OCI-LY1 (cell line): ENCODE results near the gene RAI1.
"Not testable (repeated sequence)": the region's sequence is repeated elsewhere in the genome, so short reads cannot be mapped to it uniquely, and the experiment has no call there.

ENCODE experiments used
- H2AFZ ChIP-seq: fragments of 200-600 bp; sonication (generic), shearing (Covaris generic); 2 replicates; pipeline ENCODE4 v1.6.0; 2014; ENCODE audit warnings: antibody characterized with exemption, mild to moderate bottlenecking, low read length
- H3F3A ChIP-seq: fragments of 200-600 bp; sonication (generic), shearing (Covaris generic); 2 replicates; pipeline ENCODE4 v1.6.0; 2014; ENCODE audit warnings: mild to moderate bottlenecking, antibody characterized with exemption, low read length, moderate library complexity; ENCODE audit not compliant: insufficient read depth
- H3K27ac ChIP-seq: fragments of 200-600 bp; sonication (generic); 2 replicates; pipeline ENCODE4 v1.5.1; 2014; ENCODE audit warnings: low read length, mixed run types, mild to moderate bottlenecking, low read depth; ENCODE audit not compliant: poor library complexity, severe bottlenecking
- H3K27me3 ChIP-seq: fragments of 200-600 bp; sonication (generic); 2 replicates; pipeline ENCODE4 v1.6.0; 2014; ENCODE audit warnings: antibody characterized with exemption, mild to moderate bottlenecking, low read length, moderate library complexity; ENCODE audit not compliant: insufficient read depth
- H3K36me3 ChIP-seq: fragments of 200-600 bp; sonication (generic); 2 replicates; pipeline ENCODE4 v1.6.1; 2014; ENCODE audit warnings: mild to moderate bottlenecking, antibody characterized with exemption, low read length, moderate library complexity, mixed read lengths; ENCODE audit not compliant: insufficient read depth
- H3K4me1 ChIP-seq: fragments of 200-600 bp; sonication (generic); 2 replicates; pipeline ENCODE4 v1.5.1; 2014; ENCODE audit warnings: mild to moderate bottlenecking, low read length, moderate library complexity; ENCODE audit not compliant: insufficient read depth, severe bottlenecking
- H3K4me2 ChIP-seq: fragments of 200-600 bp; sonication (generic), shearing (Covaris generic); 2 replicates; pipeline ENCODE4 v1.6.1; 2014; ENCODE audit warnings: low read length
- H3K4me3 ChIP-seq: fragments of 200-600 bp; sonication (generic); 2 replicates; pipeline ENCODE4 v1.5.1; 2014; ENCODE audit warnings: low read length, low read depth, mild to moderate bottlenecking, mixed read lengths; ENCODE audit not compliant: poor library complexity, severe bottlenecking
- H3K79me2 ChIP-seq: fragments of 200-600 bp; shearing (Covaris generic); 2 replicates; pipeline ENCODE4 v1.6.1; 2016; ENCODE audit warnings: mixed run types, low read length, mixed read lengths; ENCODE audit not compliant: insufficient read depth
- H3K9ac ChIP-seq: fragments of 200-600 bp; sonication (generic), shearing (Covaris generic); 2 replicates; pipeline ENCODE4 v1.6.1; 2014; ENCODE audit warnings: mild to moderate bottlenecking, low read length, mixed read lengths
- H3K9me2 ChIP-seq: fragments of 200-600 bp; sonication (generic), shearing (Covaris generic); 2 replicates; pipeline ENCODE4 v1.6.1; 2014; ENCODE audit warnings: low read depth, mild to moderate bottlenecking, low read length, mixed read lengths
- H3K9me3 ChIP-seq: fragments of 200-600 bp; shearing (Covaris generic); 2 replicates; pipeline ENCODE4 v1.6.1; 2014; ENCODE audit warnings: low read length, mixed read lengths
- H4K20me1 ChIP-seq: fragments of 200-600 bp; sonication (generic), shearing (Covaris generic); 2 replicates; pipeline ENCODE4 v1.6.0; 2016; ENCODE audit warnings: mild to moderate bottlenecking, low read length; ENCODE audit not compliant: insufficient read depth
- CTCF ChIP-seq: fragments of 200-600 bp; sonication (generic), shearing (Covaris generic); IDR thresholded peaks from 2 replicates; pipeline ENCODE4 v1.5.1; 2017; ENCODE audit warnings: mild to moderate bottlenecking, antibody characterized with exemption, low read length, moderate library complexity, mixed read lengths
- EZH2 ChIP-seq: fragments of 200-600 bp; sonication (generic), shearing (Covaris generic); IDR thresholded peaks from 2 replicates; pipeline ENCODE4 v1.8.0; 2017; ENCODE audit warnings: borderline replicate concordance, mixed run types, mild to moderate bottlenecking, antibody characterized with exemption, low read length, moderate library complexity, mixed read lengths

Gene RAI1

GRCh38 chr17:17635126-17635525 lies 46.1 kb upstream of the RAI1 start:
- Histone ChIP-seq H3K9me2 (no peaks in the 10 kb centered on the region), H3K27me3 (peaks cover 4% of the 10 kb centered on the region; the same call in 1 of the 2 replicates), H2AFZ (no peak overlapping the region), H3K79me2 (no peaks in the 10 kb centered on the region), H4K20me1 (no peaks in the 10 kb centered on the region), H3K4me1 (no peaks in the 10 kb centered on the region), H3K4me3 (no peak overlapping the region), H3F3A (no peaks in the 10 kb centered on the region), H3K27ac (no peak overlapping the region), H3K9ac (no peak overlapping the region), H3K9me3 (no peaks in the 10 kb centered on the region; the same call in 1 of the 2 replicates), H3K36me3 (no peaks in the 10 kb centered on the region; the same call in 1 of the 2 replicates), H3K4me2 (no peak overlapping the region)
- TF ChIP-seq CTCF (no peak), EZH2 (no peak)

DNA sequence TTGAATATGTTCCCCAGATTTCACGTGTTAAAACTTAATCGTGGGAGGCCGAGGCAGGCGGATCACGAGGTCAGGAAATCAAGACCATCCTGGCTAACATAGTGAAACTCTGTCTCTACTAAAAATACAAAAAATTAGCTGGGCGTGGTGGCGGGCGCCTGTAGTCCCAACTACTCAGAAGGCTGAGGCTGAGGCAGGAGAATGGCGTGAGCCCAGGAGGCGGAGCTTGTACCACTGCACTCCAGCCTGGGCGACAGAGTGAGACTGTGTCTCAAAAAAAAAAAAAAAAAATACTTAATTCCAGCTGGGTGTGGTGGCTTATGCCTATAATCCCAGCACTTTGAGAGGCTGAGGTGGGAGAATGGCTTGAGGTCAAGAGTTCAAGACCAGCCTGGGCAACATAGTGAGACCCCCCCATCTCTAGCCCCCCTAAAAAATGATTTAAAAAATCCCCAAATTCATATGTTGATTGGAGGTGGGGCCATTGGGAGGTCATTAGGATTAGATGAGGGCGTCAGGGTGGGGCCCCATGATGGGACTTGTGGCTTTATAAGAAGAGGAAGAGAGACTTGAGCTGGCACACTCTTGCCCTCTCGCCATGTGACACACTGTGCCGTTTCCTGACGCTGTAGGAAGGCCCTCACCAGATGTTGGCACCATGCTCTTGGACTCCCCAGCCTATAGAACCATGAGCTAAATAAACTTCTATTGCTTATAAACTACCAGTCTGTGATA lies 45.6 kb upstream of the RAI1 start:
- not testable (repeated sequence) for H3F3A ChIP-seq, H4K20me1 ChIP-seq, H2AFZ ChIP-seq, H3K4me1 ChIP-seq, H3K4me2 ChIP-seq, H3K9me3 ChIP-seq, H3K79me2 ChIP-seq, H3K9me2 ChIP-seq, H3K27ac ChIP-seq, H3K36me3 ChIP-seq, H3K27me3 ChIP-seq, H3K9ac ChIP-seq, H3K4me3 ChIP-seq

DNA sequence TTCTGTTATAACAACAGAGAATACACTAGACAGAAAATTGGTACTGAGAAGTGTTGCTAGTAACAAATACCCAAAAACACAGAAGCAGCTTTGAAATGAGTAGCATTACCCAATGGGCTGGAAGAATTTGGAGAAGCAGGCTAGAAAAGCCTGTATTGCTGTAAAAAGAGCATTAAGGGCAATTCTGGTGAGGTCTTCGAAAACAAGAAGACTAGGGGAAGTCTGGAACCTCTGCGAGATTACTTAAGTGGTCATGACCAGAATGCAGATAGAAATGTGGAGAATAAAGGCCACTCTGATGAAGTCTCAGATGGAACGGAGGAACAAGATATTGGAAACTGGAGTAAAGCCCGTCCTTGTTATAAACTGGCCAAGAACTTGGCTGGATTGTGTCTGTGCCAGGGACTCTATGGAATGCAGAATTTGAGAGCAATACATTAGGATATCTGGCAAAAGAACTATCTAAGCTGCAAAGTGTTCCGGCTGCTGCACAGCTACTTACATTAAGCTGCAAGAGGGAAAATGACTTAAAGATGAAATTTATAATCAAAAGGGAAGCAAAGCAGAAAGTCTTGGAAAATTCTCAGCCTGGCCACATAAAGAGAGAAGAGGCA lies 44.9 kb upstream of the RAI1 start:
- Histone ChIP-seq H3K79me2 (no peaks in the 10 kb centered on the region), H3K9me2 (no peaks in the 10 kb centered on the region), H3F3A (no peaks in the 10 kb centered on the region), H3K27me3 (peaks cover 4% of the 10 kb centered on the region; the same call in 1 of the 2 replicates), H3K4me3 (no peak overlapping the region), H3K4me2 (no peak overlapping the region), H2AFZ (no peak overlapping the region), H3K36me3 (no peaks in the 10 kb centered on the region; the same call in 1 of the 2 replicates), H4K20me1 (no peaks in the 10 kb centered on the region), H3K4me1 (no peaks in the 10 kb centered on the region), H3K9ac (no peak overlapping the region), H3K9me3 (no peaks in the 10 kb centered on the region; the same call in 1 of the 2 replicates), H3K27ac (no peak overlapping the region)
- no peak for TF ChIP-seq EZH2
- no peak for TF ChIP-seq CTCF
